Tibial nerve (tissue), 4 donors: Measurements from ENCODE around the gene SYNGAP1.

Source experiments
- CTCF ChIP-seq, 5 experiments: fragments of 200-600 bp in 3 of 5; fragments of 450-650 bp in 2 of 5; sonication (generic) in 3 of 5; IDR thresholded peaks; one replicate each; pipeline ENCODE4 v1.5.1; 2016 to 2019; ENCODE audit warnings: antibody characterized with exemption in 5 of 5, mild to moderate bottlenecking in 3 of 5, moderate library complexity in 2 of 5
- EP300 ChIP-seq, 2 donors: sonication (generic); formaldehyde crosslinking; IDR thresholded peaks; one replicate each; pipeline ENCODE4 v1.6.1; 2017; ENCODE audit warnings: antibody characterized with exemption in 2 of 2, mild to moderate bottlenecking in 1 of 2

GRCh38 chr6:33411632-33412005, 8.2 kb upstream of the SYNGAP1 start:
- no peak for TF ChIP-seq CTCF (IDR thresholded peaks at IDR 0.05)
- TF ChIP-seq EP300 (IDR thresholded peaks at IDR 0.05): no peak
